ENCODE results near the gene USP46. TPM values are rescaled to one million over a fixed set of nuclear protein-coding genes. Genes with fewer than 3 reads are reported as not detected.

USP46 gene
- total RNA-seq, 1 donor from 2014 or later = 51.2 TPM

DNA sequence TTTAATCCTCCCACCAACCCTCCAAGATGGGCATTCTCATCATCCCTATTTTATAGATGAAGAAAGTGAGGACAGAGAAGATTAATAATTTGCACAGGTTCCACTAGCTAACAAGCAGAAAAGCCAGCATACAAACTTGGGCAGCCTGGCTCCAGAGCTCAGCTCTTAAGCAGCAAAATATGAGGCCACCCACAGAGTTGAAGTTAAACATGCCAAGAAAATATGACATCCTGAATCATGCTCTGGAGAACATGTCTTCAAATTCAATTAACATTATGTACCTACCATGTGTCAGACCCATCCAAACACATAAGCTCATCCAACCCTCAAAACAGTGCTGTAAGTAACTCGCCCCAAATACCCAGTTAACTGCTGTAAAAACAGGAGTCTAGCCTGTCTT lies 33.9 kb downstream of the USP46 start:
- no peaks in the 10 kb centered on the region for H3K9me3 ChIP-seq (ENCODE audit: insufficient read depth, low read depth, low read length)
- no peaks in the 10 kb centered on the region for H3K36me3 ChIP-seq (ENCODE audit: insufficient read depth, low read length)
- H3K27ac ChIP-seq (ENCODE audit: low read depth, low read length) = no peak overlapping the region
- no peak overlapping the region for H3K9ac ChIP-seq (ENCODE audit: low read length)
- TF ChIP-seq, protein P1, sequence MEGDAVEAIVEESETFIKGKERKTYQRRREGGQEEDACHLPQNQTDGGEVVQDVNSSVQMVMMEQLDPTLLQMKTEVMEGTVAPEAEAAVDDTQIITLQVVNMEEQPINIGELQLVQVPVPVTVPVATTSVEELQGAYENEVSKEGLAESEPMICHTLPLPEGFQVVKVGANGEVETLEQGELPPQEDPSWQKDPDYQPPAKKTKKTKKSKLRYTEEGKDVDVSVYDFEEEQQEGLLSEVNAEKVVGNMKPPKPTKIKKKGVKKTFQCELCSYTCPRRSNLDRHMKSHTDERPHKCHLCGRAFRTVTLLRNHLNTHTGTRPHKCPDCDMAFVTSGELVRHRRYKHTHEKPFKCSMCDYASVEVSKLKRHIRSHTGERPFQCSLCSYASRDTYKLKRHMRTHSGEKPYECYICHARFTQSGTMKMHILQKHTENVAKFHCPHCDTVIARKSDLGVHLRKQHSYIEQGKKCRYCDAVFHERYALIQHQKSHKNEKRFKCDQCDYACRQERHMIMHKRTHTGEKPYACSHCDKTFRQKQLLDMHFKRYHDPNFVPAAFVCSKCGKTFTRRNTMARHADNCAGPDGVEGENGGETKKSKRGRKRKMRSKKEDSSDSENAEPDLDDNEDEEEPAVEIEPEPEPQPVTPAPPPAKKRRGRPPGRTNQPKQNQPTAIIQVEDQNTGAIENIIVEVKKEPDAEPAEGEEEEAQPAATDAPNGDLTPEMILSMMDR (IDR thresholded peaks at IDR 0.05; ENCODE audit: insufficient read depth, low read depth, low read length) = no peak
- TF ChIP-seq EZH2 (IDR thresholded peaks at IDR 0.05; ENCODE audit: insufficient read depth, low read length) = no peak
- peaks cover 4% of the 10 kb centered on the region for H3K79me2 ChIP-seq (ENCODE audit: insufficient read depth, low read length)
- no peak overlapping the region for H3K27ac Mint-ChIP-seq (ENCODE audit: unreplicated experiment)
- H3K4me1 Mint-ChIP-seq (ENCODE audit: low read depth, unreplicated experiment) = no peaks in the 10 kb centered on the region
- H4K20me1 ChIP-seq (ENCODE audit: insufficient read depth, low read length) = peaks cover 3% of the 10 kb centered on the region
- H3K4me1 ChIP-seq (ENCODE audit: insufficient read depth, low read length) = no peaks in the 10 kb centered on the region
- no peak overlapping the region for H3K4me2 ChIP-seq (ENCODE audit: low read length)
- no peak overlapping the region for H2AFZ ChIP-seq (ENCODE audit: low read depth, low read length)
- H3K4me3 Mint-ChIP-seq (ENCODE audit: unreplicated experiment) = no peak overlapping the region
- H3K9me3 Mint-ChIP-seq (ENCODE audit: unreplicated experiment) = no peaks in the 10 kb centered on the region
- H3K27me3 ChIP-seq (ENCODE audit: insufficient read depth, low read length) = no peaks in the 10 kb centered on the region
- DNase-seq (ENCODE audit: low read depth) (no peak), FAIRE-seq (no peak)
- peaks cover 9% of the 10 kb centered on the region for H3K36me3 Mint-ChIP-seq (ENCODE audit: low read depth, unreplicated experiment)
- H3K4me3 ChIP-seq (ENCODE audit: insufficient read depth, low read depth, low read length) = no peak overlapping the region
- no peaks in the 10 kb centered on the region for H3K27me3 Mint-ChIP-seq (ENCODE audit: low read depth, unreplicated experiment)

DNA sequence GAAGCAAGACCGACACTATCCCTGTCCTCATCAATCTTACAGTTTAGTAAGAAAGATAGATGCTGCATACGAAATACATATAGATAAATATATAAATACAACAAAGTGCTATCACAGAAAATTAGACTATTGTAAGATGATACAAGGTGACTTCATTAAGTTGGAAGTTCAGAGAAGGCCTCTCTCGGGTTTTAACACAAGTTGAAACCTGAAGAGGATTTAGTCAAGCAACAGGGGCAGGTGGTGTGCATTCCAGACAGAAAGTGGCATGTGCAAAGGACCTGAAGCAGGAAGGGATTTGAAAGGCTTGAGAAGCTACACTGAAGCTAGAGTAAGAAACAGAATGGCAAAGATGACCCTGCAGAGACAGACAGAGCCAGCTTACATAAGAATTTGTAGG lies 36.5 kb downstream of the USP46 start:
- Histone ChIP-seq H2AFZ (ENCODE audit: low read depth, low read length) (no peak overlapping the region), H3K4me3 (ENCODE audit: insufficient read depth, low read depth, low read length) (no peak overlapping the region), H3K27me3 (ENCODE audit: insufficient read depth, low read length) (no peaks in the 10 kb centered on the region), H3K36me3 (ENCODE audit: insufficient read depth, low read length) (no peaks in the 10 kb centered on the region), H3K9ac (ENCODE audit: low read length) (no peak overlapping the region), H3K4me2 (ENCODE audit: low read length) (no peak overlapping the region), H3K79me2 (ENCODE audit: insufficient read depth, low read length) (peaks cover 4% of the 10 kb centered on the region), H3K9me3 (ENCODE audit: insufficient read depth, low read depth, low read length) (no peaks in the 10 kb centered on the region), H3K4me1 (ENCODE audit: insufficient read depth, low read length) (no peaks in the 10 kb centered on the region), H3K27ac (ENCODE audit: low read depth, low read length) (no peak overlapping the region), H4K20me1 (ENCODE audit: insufficient read depth, low read length) (peaks cover 7% of the 10 kb centered on the region)
- Mint-ChIP-seq H3K9me3 (ENCODE audit: unreplicated experiment) (no peaks in the 10 kb centered on the region), H3K27ac (ENCODE audit: unreplicated experiment) (no peak overlapping the region), H3K27me3 (ENCODE audit: low read depth, unreplicated experiment) (no peaks in the 10 kb centered on the region), H3K4me3 (ENCODE audit: unreplicated experiment) (no peak overlapping the region), H3K4me1 (ENCODE audit: low read depth, unreplicated experiment) (peaks cover 2% of the 10 kb centered on the region), H3K36me3 (ENCODE audit: low read depth, unreplicated experiment) (peaks cover 11% of the 10 kb centered on the region)
- DNase-seq (ENCODE audit: low read depth) (no peak), FAIRE-seq (no peak)
- TF ChIP-seq EZH2 (IDR thresholded peaks at IDR 0.05; ENCODE audit: insufficient read depth, low read length) = no peak
- TF ChIP-seq, protein P1 (IDR thresholded peaks at IDR 0.05; ENCODE audit: insufficient read depth, low read depth, low read length) = no peak

DNA sequence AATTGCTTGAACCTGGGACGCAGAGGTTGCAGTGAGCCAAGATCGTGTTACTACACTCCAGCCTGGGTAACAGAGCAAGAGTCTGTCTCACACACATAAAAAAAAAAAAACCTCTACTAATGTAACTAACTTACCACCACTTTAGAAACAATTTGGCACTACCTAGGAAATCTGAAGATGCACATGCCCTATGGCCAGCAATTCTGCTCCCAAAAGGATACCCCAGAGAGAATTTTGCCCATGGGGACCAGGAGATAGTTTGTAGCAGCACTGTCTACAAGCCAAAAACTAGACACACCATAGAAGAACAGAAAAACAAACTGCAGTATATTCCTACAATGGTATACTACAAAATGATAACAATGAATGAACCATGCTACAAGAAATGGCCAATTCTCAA lies 37.5 kb downstream of the USP46 start:
- no peak overlapping the region for H3K27ac Mint-ChIP-seq (ENCODE audit: unreplicated experiment)
- Histone ChIP-seq H3K9me3 (ENCODE audit: insufficient read depth, low read depth, low read length) (no peaks in the 10 kb centered on the region), H3K36me3 (ENCODE audit: insufficient read depth, low read length) (no peaks in the 10 kb centered on the region), H3K4me2 (ENCODE audit: low read length) (no peak overlapping the region), H2AFZ (ENCODE audit: low read depth, low read length) (no peak overlapping the region), H3K9ac (ENCODE audit: low read length) (no peak overlapping the region), H3K27me3 (ENCODE audit: insufficient read depth, low read length) (no peaks in the 10 kb centered on the region), H3K79me2 (ENCODE audit: insufficient read depth, low read length) (peaks cover 4% of the 10 kb centered on the region), H3K4me1 (ENCODE audit: insufficient read depth, low read length) (no peaks in the 10 kb centered on the region), H3K27ac (ENCODE audit: low read depth, low read length) (no peak overlapping the region), H3K4me3 (ENCODE audit: insufficient read depth, low read depth, low read length) (no peak overlapping the region), H4K20me1 (ENCODE audit: insufficient read depth, low read length) (peaks cover 7% of the 10 kb centered on the region)
- H3K4me1 Mint-ChIP-seq (ENCODE audit: low read depth, unreplicated experiment) = peaks cover 8% of the 10 kb centered on the region
- no peak for TF ChIP-seq EZH2 (IDR thresholded peaks at IDR 0.05; ENCODE audit: insufficient read depth, low read length)
- TF ChIP-seq, protein P1 (IDR thresholded peaks at IDR 0.05; ENCODE audit: insufficient read depth, low read depth, low read length) = no peak
- H3K27me3 Mint-ChIP-seq (ENCODE audit: low read depth, unreplicated experiment) = no peaks in the 10 kb centered on the region
- DNase-seq (ENCODE audit: low read depth) = no peak
- H3K36me3 Mint-ChIP-seq (ENCODE audit: low read depth, unreplicated experiment) = peaks cover 11% of the 10 kb centered on the region
- no peaks in the 10 kb centered on the region for H3K9me3 Mint-ChIP-seq (ENCODE audit: unreplicated experiment)
- no peak overlapping the region for H3K4me3 Mint-ChIP-seq (ENCODE audit: unreplicated experiment)
- no peak for FAIRE-seq

All from astrocyte (in vitro differentiated cells and primary cell).